Measurements from ENCODE around the gene ROBO4.

Gene ROBO4

DNA sequence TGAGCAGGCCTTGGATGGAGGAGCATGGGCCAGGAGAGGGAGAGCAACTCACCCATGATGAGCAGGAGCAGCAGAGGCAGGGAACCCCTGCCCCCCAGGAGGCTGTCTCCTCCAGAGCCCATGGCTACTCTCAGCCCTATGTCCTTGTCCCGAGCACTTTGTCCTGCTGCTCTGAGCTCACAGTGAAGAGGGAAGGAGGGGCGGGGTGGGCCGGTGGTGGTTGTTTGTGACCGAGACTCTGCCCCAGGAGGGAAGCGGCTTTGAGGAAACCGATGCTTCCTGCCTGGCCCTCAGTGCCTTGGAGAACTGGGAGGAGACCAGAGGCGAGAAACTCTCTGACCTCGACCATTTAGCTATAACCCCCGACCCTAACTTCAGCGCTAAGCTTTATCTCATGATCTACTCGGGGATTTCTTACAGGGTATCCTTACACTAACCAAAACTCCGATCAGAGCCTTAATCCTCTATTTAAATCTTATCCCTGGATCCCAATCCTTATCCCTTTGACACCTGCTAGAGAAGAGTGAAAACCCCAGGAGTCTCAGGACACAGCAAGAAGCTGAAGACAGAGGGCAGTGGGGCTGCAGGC, at the start of gene ROBO4:
ROBO4 (minus strand) TSS at position 192 of the 589 bp plus-strand sequence; CDS start at position 122, 70 bp downstream.
- H3K4me1 Mint-ChIP-seq, result peaks cover 0 to 2% of the 10 kb centered on the region in 2 donors
- H3K36me3 Mint-ChIP-seq, result no peaks in the 10 kb centered on the region
- H3K4me3 Mint-ChIP-seq, result no peak within 1 kb of the TSS
- peaks cover 38 to 45% of the 10 kb centered on the region in 2 donors for H3K27me3 Mint-ChIP-seq
- H3K27ac Mint-ChIP-seq, result no peak within 1 kb of the TSS
- no peak for ATAC-seq (replicated peaks)
- H3K9me3 Mint-ChIP-seq, result no peaks in the 10 kb centered on the region
- DNase-seq, result no peak

DNA sequence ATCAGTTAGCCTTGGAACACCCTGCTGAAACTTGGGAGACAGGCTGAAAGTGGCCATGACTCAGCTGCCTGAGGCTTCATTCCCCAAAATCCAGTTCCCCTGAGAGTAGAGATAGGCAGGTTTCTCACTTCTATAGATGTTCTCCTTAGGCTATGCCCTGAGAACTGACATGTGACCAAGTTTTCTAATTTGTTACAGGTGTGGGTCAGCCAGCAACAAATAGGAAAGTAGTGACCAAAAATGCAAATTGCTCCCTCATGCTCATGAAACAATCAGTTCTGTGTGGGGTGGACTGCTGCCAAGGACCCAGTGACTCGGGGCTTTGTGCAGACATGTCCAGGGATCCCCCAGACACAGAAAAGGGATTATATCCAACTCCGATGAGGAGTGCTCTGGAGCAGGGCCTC, 49.1 kb upstream of the ROBO4 start:
- no peak for ATAC-seq (replicated peaks)
- peaks cover 0 to 7% of the 10 kb centered on the region in 2 donors for H3K36me3 Mint-ChIP-seq
- DNase-seq, result no peak
- H3K27me3 Mint-ChIP-seq, result peaks cover 30% of the 10 kb centered on the region in 2 donors
- H3K4me3 Mint-ChIP-seq, result no peak overlapping the region
- H3K9me3 Mint-ChIP-seq, result peaks cover 9 to 12% of the 10 kb centered on the region in 2 donors
- no peaks in the 10 kb centered on the region for H3K4me1 Mint-ChIP-seq
- no peak overlapping the region for H3K27ac Mint-ChIP-seq

- DNase-seq (no peak), ATAC-seq (replicated peaks) (no peak)
- Mint-ChIP-seq H3K36me3 (peaks cover 0 to 7% of the 10 kb centered on the region in 2 donors), H3K27ac (no peak overlapping the region), H3K4me3 (no peak overlapping the region), H3K9me3 (peaks cover 9 to 12% of the 10 kb centered on the region in 2 donors), H3K27me3 (peaks cover 30 to 34% of the 10 kb centered on the region in 2 donors), H3K4me1 (no peaks in the 10 kb centered on the region)
Measured at GRCh38 chr11:124945826-124946225, 48.2 kb upstream of the ROBO4 start.

DNA sequence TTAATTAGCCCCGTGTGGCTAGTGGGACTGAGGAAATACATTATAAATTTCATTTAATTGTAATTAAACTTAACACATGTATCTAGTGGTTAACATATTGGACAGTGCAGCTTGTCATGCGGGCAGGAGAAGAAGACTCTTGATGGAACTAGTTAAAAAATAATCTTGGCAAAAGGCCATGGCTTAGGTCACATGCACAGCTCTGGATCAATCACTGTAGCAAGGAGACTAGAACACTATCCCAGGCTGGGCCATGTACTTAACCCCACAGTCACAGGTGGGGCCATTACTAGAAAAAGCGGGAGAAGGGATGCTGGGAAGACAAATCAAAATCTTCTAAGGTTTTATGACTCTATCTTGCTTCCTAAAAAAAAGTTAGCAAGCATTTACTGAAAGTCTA, 46.9 kb upstream of the ROBO4 start:
- DNase-seq, result no peak
- no peak for ATAC-seq (replicated peaks)
- Mint-ChIP-seq H3K27ac (no peak overlapping the region), H3K36me3 (peaks cover 0 to 7% of the 10 kb centered on the region in 2 donors), H3K27me3 (peaks cover 36 to 39% of the 10 kb centered on the region in 2 donors), H3K9me3 (peaks cover 9 to 12% of the 10 kb centered on the region in 2 donors), H3K4me3 (no peak overlapping the region), H3K4me1 (no peaks in the 10 kb centered on the region)

GRCh38 chr11:124943741-124944140, 46.1 kb upstream of the ROBO4 start:
- Mint-ChIP-seq H3K27me3 (peaks cover 34 to 43% of the 10 kb centered on the region in 2 donors), H3K27ac (no peak overlapping the region), H3K36me3 (peaks cover 0 to 6% of the 10 kb centered on the region in 2 donors), H3K4me3 (no peak overlapping the region), H3K4me1 (no peaks in the 10 kb centered on the region), H3K9me3 (peaks cover 9 to 11% of the 10 kb centered on the region in 2 donors)
- no peak for ATAC-seq (replicated peaks)
- no peak for DNase-seq

DNA sequence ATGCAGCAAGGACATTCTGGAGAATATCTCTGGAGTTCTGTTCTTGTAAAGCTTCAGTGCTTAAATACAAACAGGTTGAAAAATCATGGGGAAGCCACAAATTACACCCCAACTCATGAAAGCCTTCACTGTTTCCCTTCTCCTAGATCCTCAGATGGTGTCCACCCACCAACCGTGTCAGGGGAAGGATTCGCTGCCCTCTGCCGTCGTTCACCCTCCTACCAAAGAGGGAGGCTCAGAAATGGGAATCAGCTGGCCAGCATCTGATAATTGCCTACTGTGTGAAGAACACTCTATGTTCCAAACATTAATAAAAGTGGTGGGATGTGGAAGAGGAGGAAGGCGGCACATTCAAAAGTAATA, 45.6 kb upstream of the ROBO4 start:
- peaks cover 5 to 6% of the 10 kb centered on the region in 2 donors for H3K9me3 Mint-ChIP-seq
- H3K27ac Mint-ChIP-seq, result no peak overlapping the region
- H3K4me1 Mint-ChIP-seq, result no peaks in the 10 kb centered on the region
- peaks cover 33 to 43% of the 10 kb centered on the region in 2 donors for H3K27me3 Mint-ChIP-seq
- no peak for DNase-seq
- peaks cover 0 to under 1% of the 10 kb centered on the region in 2 donors for H3K36me3 Mint-ChIP-seq
- no peak for ATAC-seq (replicated peaks)
- no peak overlapping the region for H3K4me3 Mint-ChIP-seq

GRCh38 chr11:124942466-124943253, 45.0 kb upstream of the ROBO4 start:
- Mint-ChIP-seq H3K27me3 (peaks cover 31 to 42% of the 10 kb centered on the region in 2 donors), H3K36me3 (no peaks in the 10 kb centered on the region), H3K4me1 (no peaks in the 10 kb centered on the region), H3K4me3 (no peak overlapping the region), H3K9me3 (peaks cover 0 to 2% of the 10 kb centered on the region in 2 donors), H3K27ac (no peak overlapping the region)
- no peak for DNase-seq
- ATAC-seq (replicated peaks), result no peak

- H3K27ac Mint-ChIP-seq, result no peak overlapping the region
- no peaks in the 10 kb centered on the region for H3K9me3 Mint-ChIP-seq
- DNase-seq, result no peak
- H3K36me3 Mint-ChIP-seq, result no peaks in the 10 kb centered on the region
- H3K27me3 Mint-ChIP-seq, result peaks cover 32 to 46% of the 10 kb centered on the region in 2 donors
- H3K4me1 Mint-ChIP-seq, result no peaks in the 10 kb centered on the region
- no peak overlapping the region for H3K4me3 Mint-ChIP-seq
- no peak for ATAC-seq (replicated peaks)
Measured at GRCh38 chr11:124941703-124942102, 44.0 kb upstream of the ROBO4 start.

GRCh38 chr11:124938970-124939369, 41.3 kb upstream of the ROBO4 start:
- H3K27me3 Mint-ChIP-seq, result peaks cover 31 to 50% of the 10 kb centered on the region in 2 donors
- no peak overlapping the region for H3K4me3 Mint-ChIP-seq
- DNase-seq (no peak), ATAC-seq (replicated peaks) (no peak)
- no peaks in the 10 kb centered on the region for H3K36me3 Mint-ChIP-seq
- no peak overlapping the region for H3K27ac Mint-ChIP-seq
- no peaks in the 10 kb centered on the region for H3K4me1 Mint-ChIP-seq
- H3K9me3 Mint-ChIP-seq, result no peaks in the 10 kb centered on the region

- no peak overlapping the region for H3K4me3 Mint-ChIP-seq
- ATAC-seq (replicated peaks) (no peak), DNase-seq (no peak)
- peaks cover 31 to 50% of the 10 kb centered on the region in 2 donors for H3K27me3 Mint-ChIP-seq
- no peak overlapping the region for H3K27ac Mint-ChIP-seq
- no peaks in the 10 kb centered on the region for H3K9me3 Mint-ChIP-seq
- H3K4me1 Mint-ChIP-seq, result no peaks in the 10 kb centered on the region
- no peaks in the 10 kb centered on the region for H3K36me3 Mint-ChIP-seq
Measured at GRCh38 chr11:124938206-124938765, 40.6 kb upstream of the ROBO4 start.

DNA sequence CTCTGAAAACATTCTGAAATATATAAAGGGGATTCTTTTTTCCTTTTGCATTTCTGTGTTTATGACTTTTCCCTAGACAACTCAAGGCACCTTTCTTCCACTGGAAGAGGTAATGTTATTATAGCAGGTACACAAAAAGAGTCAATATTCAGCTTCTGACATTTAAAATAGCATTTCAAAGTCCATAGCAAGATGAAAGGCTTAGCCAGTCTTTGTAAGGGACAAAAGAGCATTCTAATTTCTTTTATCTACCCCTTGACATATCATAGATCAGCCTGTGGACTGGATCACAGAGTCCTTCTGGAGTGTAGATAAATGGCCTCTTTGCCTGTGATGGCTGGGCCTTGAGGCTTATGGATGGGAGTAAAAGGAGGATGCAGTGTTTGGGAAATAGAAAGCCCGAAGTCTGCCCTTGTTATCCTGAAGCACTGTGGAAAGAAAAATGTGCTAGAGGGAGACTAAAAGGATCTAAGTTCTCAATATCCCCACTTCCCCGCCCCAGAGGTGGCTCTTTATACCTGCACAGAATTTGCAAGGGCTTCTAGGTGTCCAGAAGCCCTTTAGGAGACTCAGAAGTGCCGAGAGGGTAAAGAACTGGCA, 39.8 kb upstream of the ROBO4 start:
- Mint-ChIP-seq H3K9me3 (no peaks in the 10 kb centered on the region), H3K4me3 (no peak overlapping the region), H3K4me1 (no peaks in the 10 kb centered on the region), H3K36me3 (no peaks in the 10 kb centered on the region), H3K27ac (no peak overlapping the region), H3K27me3 (peaks cover 26 to 44% of the 10 kb centered on the region in 2 donors)
- DNase-seq, result no peak
- ATAC-seq (replicated peaks), result no peak

- no peaks in the 10 kb centered on the region for H3K4me1 Mint-ChIP-seq
- ATAC-seq (replicated peaks) (no peak), DNase-seq (no peak)
- H3K27ac Mint-ChIP-seq, result no peak within 1 kb of the TSS
- H3K4me3 Mint-ChIP-seq, result no peak within 1 kb of the TSS
- no peaks in the 10 kb centered on the region for H3K9me3 Mint-ChIP-seq
- no peaks in the 10 kb centered on the region for H3K36me3 Mint-ChIP-seq
- H3K27me3 Mint-ChIP-seq, result peaks cover 26 to 40% of the 10 kb centered on the region in 2 donors
Measured at GRCh38 chr11:124935548-124936514, 38.2 kb upstream of the ROBO4 start, which contains the start of gene HEPACAM. TSS of gene HEPACAM (minus strand) at chr11:124936047. CDS start at chr11:124936006, 41 bp downstream.

DNA sequence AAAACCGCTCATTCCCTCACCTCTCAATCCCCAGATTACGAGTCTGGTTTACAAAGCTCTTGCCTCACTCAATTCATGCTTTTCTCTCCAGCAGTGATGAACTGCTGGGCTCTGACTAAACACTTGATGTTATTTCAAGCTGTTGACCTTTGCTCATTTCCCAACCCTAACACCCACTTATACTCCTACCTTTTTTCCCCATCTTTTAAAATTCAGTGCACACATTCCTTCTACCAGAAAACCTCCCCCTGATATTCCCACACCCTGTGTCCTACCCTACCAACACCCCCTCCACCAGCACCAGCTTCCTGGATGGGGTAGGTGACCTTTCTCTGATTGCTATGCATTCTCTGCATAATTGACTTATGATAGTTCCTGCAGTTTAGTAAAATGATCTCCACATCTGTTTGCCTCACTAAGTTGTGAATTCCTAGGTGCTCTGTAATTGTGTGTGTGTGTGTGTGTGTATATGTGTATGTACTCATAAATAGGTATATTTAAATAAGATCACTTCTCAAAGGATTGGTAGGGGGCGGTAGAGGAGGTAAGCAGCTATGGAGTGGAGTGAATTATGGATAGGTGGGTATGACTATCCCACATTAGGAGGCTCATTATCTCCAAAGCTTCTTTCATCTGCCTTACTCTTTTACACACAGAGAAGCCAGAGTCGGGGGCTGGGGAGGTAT, 37.3 kb upstream of the ROBO4 start:
- H3K4me1 Mint-ChIP-seq, result no peaks in the 10 kb centered on the region
- no peak overlapping the region for H3K4me3 Mint-ChIP-seq
- H3K9me3 Mint-ChIP-seq, result no peaks in the 10 kb centered on the region
- ATAC-seq (replicated peaks), result no peak
- H3K36me3 Mint-ChIP-seq, result no peaks in the 10 kb centered on the region
- DNase-seq, result no peak
- no peak overlapping the region for H3K27ac Mint-ChIP-seq
- peaks cover 21 to 35% of the 10 kb centered on the region in 2 donors for H3K27me3 Mint-ChIP-seq

Measured in stimulated activated naive B cell treated with anti-CD40 and anti-IgM and Interleukin-4, amounts not matched to agents 10 μg/mL and 1 μg/mL and 100 μg/mL, for 72 hours (primary cell).